Heart right ventricle (tissue), 16 donors: ENCODE data around the gene LRRC8B. TPM values are rescaled to one million over a fixed set of nuclear protein-coding genes. Genes with fewer than 3 reads are reported as not detected.
A peak's percentile ranks its signal among the peaks of the same experiment; 100 is the strongest.

Experiments used
- ATAC-seq, 8 donors: fragments of 200-7000 bp; cut with Tn5 transposase; one replicate each; pipeline ENCODE4 v1.9.1; 2020; ENCODE audit warnings: mild to moderate bottlenecking in 8 of 8, moderate library complexity in 8 of 8, moderate number of reproducible peaks in 1 of 8
- DNase-seq, 2 donors: peaks; one replicate each; pipeline ENCODE4 v3.0.0-alpha.2; 2020
- H3K27ac ChIP-seq, 10 donors: fragments of 200-600 bp; sonication (generic) in 2 of 10; one replicate each; pipeline versions ENCODE4 v1.5.0 to v1.8.0; 2020 to 2022; ENCODE audit warnings: mild to moderate bottlenecking in 3 of 10
- H3K27me3 ChIP-seq, 7 donors: fragments of 200-600 bp; one replicate each; pipeline ENCODE4 v1.8.0; 2021 to 2022; ENCODE audit warnings: mild to moderate bottlenecking in 2 of 7
- H3K36me3 ChIP-seq, 9 donors: fragments of 200-600 bp; sonication (generic) in 1 of 9; one replicate each; pipeline versions ENCODE4 v1.5.0 to v1.8.0; 2020 to 2022; ENCODE audit warnings: mild to moderate bottlenecking in 2 of 9
- H3K4me1 ChIP-seq, 9 donors: fragments of 200-600 bp; sonication (generic) in 1 of 9; one replicate each; pipeline versions ENCODE4 v1.5.0 to v1.8.0; 2020 to 2022; ENCODE audit warnings: mild to moderate bottlenecking in 4 of 9
- H3K4me3 ChIP-seq, 10 donors: fragments of 200-600 bp; sonication (generic) in 2 of 10; one replicate each; pipeline versions ENCODE4 v1.5.0 to v1.8.0; 2020 to 2022; ENCODE audit warnings: mild to moderate bottlenecking in 7 of 10, moderate library complexity in 2 of 10
- H3K9me3 ChIP-seq, 11 donors: fragments of 200-600 bp in 10 of 11; sonication (generic) in 2 of 11; one replicate each; pipeline versions ENCODE4 v1.5.0 to v1.8.0; 2013 to 2022; ENCODE audit warnings: mild to moderate bottlenecking in 2 of 11, control low read depth in 1 of 11, moderate library complexity in 1 of 11
- WGBS, 2 donors: extraction: QIAGEN DNeasy Blood & Tissue Kit; methylation state at CpG; one replicate each; pipeline ENCODE4 v1.1.7; 2013; ENCODE audit warnings: inconsistent platforms in 1 of 2; 5-methylcytosine and 5-hydroxymethylcytosine counted together
- intact Hi-C, 10 donors: fragments of 100-400 bp; cut with DNase I; formaldehyde crosslinking; loops; one replicate each; pipeline versions ENCODE4 v1.11.1 to v1.14.2; 2022
- polyA plus RNA-seq, 2 donors: library from polyadenylated mRNA; stranded (reverse); fragments of 200-250 nt; gene quantifications; one replicate each; pipeline ENCODE4 v1.2.3, GENCODE V29; 2013
- total RNA-seq, 10 donors: library from RNA; stranded (reverse); fragmentation: NEBNext Ultra II Directional in 3 of 10; extraction: Animal tissue kit (Norgen Biotek cat#: 25700) in 3 of 10; gene quantifications; one replicate each; pipeline versions ENCODE4 v1.2.1 to v1.2.4, GENCODE V29; 2021 to 2023
- TF ChIP-seq, protein P1 (sequence below), 9 donors: fragments of 200-600 bp; sonication (generic) in 2 of 9; IDR thresholded peaks; one replicate each; pipeline versions ENCODE4 v1.5.0 to v1.8.0; 2021 to 2022; ENCODE audit warnings: antibody characterized with exemption in 9 of 9, mild to moderate bottlenecking in 5 of 9, moderate library complexity in 1 of 9
- donor health status: Arrhythmogenic right ventricular cardiomyopathy.
- donor health status: ischemic (EF 13 %, LVEDD 7.1; RV severe dilation, severe dysfunction).
- donor health status: healthy with polysubstance abuse.
- donor health status: DM: no; HTN: yes; CAD: no.
- donor health status: DM: no; HTN: no; CAD: no.
- donor health status: ischemic (EF 25% LVEDD 6.9; RV normal size, moderate dysfunction).
- donor health status: ischemic (EF 25% LVEDD 5.7; RV mildly dilated, moderate dysfunction).
- donor health status: healthy.
- donor health status: DM: yes; HTN: yes; CAD: no.
- donor health status: Ischemic cardiomyopathy.
- donor health status: ischemic (EF 35%, LVEDD 5.7; RV mildly dilated, moderate dysfunction).
- donor health status: nonischemic (EF 11% LVEDD 7.7; RV severe dilation, severe dysfunction).
- donor health status: DM: yes; HTN: yes; CAD: no.
- donor health status: PGD.
- donor health status: ischemic (EF 29% LVEDD 5.4; RV normal size, mild dysfunction).
- donor health status: nonischemic (EF 23%, LVEDD 6.1; RV moderate dilation, normal function).

The LRRC8B gene
- total and polyA plus RNA-seq, 12 donors, result 1.7 to 6.6 (median 4.2) TPM

DNA sequence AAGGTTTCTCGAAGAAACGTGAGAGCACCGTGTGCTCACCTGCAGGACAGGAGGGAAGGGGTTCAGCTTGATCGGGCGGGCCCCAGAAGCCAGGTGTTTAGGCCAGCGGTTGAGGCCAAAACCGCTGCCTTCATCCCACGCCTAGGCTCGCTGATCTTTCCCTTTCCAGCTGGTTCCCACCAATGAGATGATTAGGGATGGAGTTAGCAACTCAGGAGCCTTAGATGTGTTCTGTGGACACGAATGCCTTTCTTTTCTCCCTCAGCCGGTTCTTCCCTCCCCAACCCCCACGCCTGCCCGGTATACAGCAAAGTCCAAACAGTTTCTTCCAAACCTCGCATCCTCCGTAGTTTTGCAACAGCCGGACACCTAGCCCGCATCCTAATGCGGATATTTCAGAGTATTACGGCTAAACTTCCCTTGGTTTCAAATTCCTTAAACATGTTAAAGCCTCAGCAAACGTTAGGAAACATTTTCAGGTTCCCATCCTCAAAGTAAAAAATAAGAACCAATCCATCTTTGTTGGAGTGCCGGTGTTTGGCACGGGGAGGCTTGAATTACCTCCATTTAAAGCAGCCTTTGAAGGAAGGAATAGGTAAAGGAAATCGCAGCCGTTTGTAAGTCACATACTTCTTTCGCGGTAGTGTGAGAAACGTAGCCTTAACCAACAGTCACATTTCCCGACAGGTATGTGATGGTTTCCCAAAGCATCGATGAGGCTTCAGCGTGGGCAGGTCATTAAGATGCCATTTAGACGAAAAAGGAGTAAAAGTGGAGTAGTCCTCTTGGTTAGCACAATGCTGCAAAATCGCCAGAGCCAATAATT lies 109.4 kb downstream of the LRRC8B start:
- H3K27ac ChIP-seq, result peak overlapping the region; percentile 93 to 99 (median 98)
- intact Hi-C loops, result loop anchor here (1.0 to 10.0 kb wide), 7 partner anchors 58 to 361 kb away; partner anchors contain the start of gene ZNF326 (in 2 of the 10)
- TF ChIP-seq, protein P1, sequence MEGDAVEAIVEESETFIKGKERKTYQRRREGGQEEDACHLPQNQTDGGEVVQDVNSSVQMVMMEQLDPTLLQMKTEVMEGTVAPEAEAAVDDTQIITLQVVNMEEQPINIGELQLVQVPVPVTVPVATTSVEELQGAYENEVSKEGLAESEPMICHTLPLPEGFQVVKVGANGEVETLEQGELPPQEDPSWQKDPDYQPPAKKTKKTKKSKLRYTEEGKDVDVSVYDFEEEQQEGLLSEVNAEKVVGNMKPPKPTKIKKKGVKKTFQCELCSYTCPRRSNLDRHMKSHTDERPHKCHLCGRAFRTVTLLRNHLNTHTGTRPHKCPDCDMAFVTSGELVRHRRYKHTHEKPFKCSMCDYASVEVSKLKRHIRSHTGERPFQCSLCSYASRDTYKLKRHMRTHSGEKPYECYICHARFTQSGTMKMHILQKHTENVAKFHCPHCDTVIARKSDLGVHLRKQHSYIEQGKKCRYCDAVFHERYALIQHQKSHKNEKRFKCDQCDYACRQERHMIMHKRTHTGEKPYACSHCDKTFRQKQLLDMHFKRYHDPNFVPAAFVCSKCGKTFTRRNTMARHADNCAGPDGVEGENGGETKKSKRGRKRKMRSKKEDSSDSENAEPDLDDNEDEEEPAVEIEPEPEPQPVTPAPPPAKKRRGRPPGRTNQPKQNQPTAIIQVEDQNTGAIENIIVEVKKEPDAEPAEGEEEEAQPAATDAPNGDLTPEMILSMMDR (IDR thresholded peaks at IDR 0.05), result no peak
- DNase-seq, result peak in 1 of 2 donors; percentile 27
- ATAC-seq, result peak in 6 of 8 donors; percentile 4 to 23 (median 6)
- no peaks in the 10 kb centered on the region for H3K36me3 ChIP-seq
- no peaks in the 10 kb centered on the region for H3K9me3 ChIP-seq
- H3K4me3 ChIP-seq, result peak overlapping the region; percentile 57 to 99 (median 96)
- H3K4me1 ChIP-seq, result peaks cover 10 to 84% (median 50%) of the 10 kb centered on the region in 9 donors
- WGBS, 2 donors, result 8 to 11% methylated on average over 32 of the region's 32 CpGs
- no peaks in the 10 kb centered on the region for H3K27me3 ChIP-seq

DNA sequence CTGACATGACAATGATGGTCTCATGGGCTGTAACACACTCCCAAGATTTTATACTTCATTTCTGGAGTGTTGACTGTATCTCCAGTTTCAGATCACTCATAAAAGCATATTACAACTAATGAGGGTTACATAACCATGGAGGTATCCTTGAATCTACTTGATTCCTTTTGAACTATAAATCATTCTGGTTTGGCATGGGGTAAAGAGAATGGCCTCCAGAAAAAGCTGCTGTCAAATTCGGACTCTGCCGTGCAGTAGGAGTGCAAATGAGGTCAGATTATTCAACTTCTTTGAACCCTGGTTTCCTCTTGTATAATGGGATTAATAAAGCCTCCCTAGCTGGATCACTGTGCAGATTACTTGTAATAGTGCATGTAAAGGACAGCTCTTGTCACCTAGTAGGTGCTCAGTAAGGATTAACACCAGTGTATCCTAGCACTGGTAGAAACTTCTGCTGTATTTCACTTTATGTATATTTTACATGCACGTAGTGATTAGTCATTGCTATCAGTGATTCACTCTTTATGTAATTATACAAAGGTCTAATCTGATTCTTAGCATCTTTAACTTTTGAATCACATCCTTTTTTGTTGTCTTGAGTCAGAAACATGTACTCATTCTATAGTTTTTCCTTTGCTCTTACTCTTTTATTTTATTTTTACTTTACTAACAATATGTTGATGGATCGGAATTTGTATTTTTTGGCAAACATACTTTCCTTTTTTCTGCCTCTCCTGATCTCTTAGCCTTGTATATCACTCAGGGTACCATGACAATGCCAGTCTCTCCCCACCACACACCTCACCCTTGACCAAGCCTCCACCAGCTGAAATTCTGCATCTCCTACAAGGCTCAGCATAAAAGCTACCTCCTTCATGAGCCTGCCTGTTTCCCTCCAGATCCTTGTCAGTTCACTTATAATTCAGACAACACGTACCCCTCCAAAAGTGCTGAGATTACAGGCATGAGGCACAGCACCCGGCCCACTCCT lies 111.5 kb downstream of the LRRC8B start:
- H3K27me3 ChIP-seq, result no peaks in the 10 kb centered on the region
- DNase-seq (no peak), ATAC-seq (no peak)
- peaks cover 10 to 78% (median 45%) of the 10 kb centered on the region in 9 donors for H3K4me1 ChIP-seq
- 50 to 62% methylated on average over 6 of the region's 6 CpGs for WGBS, 2 donors
- TF ChIP-seq, protein P1 (IDR thresholded peaks at IDR 0.05), result no peak
- no peaks in the 10 kb centered on the region for H3K9me3 ChIP-seq
- peak overlapping the region in 3 of 10 donors; percentile 19 to 99 (median 97) for H3K27ac ChIP-seq
- no peaks in the 10 kb centered on the region for H3K36me3 ChIP-seq
- intact Hi-C loops, result loop anchor here in 8 of 10 donors (10.0 kb wide), 3 partner anchors 59 to 359 kb away; partner anchors contain the start of gene ZNF326 (in 2 of the 8)
- H3K4me3 ChIP-seq, result peak overlapping the region in 6 of 10 donors; percentile 18 to 98 (median 96)

DNA sequence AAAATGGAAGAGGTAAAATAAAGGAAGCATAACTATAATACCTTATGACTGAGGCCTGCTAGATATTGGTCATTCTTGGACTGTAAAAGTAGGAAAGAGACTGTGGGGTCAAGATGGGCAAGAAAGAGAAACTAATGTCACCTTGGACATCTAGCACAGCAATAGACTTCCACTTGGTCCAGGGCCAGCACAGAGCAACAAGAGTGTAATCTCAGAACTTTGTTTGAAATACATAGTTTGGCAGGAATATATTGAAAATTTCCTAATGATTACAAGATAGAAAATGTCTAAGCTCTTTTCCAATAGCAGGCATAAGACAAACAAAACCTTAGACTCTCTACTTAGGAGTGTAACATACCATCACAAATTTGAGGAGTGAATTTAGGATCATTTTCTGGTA lies 112.9 kb downstream of the LRRC8B start:
- Histone ChIP-seq H3K9me3 (no peaks in the 10 kb centered on the region), H3K27ac (peak overlapping the region in 1 of 10 donors; percentile 97), H3K36me3 (no peaks in the 10 kb centered on the region), H3K4me1 (peaks cover 2 to 70% (median 38%) of the 10 kb centered on the region in 9 donors), H3K27me3 (no peaks in the 10 kb centered on the region), H3K4me3 (peak overlapping the region in 2 of 10 donors; percentile 1 to 5)
- intact Hi-C loops, result loop anchor here in 8 of 10 donors (10.0 kb wide), 3 partner anchors 57 to 357 kb away; partner anchors contain the start of gene ZNF326 (in 2 of the 8)
- TF ChIP-seq, protein P1 (IDR thresholded peaks at IDR 0.05), result no peak
- DNase-seq, result no peak
- no peak for ATAC-seq

DNA sequence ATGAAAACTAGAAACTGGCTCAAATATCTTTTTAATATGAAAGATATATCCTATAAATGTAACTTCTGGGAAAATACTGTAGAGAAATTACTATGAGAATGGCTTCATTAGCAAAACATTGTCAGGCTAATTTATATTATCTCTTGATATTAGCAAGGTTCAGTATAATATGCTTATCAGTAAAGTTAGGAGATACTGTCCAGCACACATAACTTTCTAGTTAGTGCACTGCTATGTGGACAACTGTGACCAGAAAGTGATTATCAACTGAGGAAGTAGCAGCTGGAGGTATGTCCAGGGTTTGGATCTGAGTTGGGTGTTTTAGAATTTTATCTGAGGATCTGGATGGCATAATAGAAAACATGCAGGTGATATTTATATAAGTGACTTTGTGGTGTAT lies 115.8 kb downstream of the LRRC8B start:
- H3K9me3 ChIP-seq, result peaks cover 0 to 8% (median 0%) of the 10 kb centered on the region in 11 donors

More for the DNA sequence above, 115.8 kb downstream of the LRRC8B start:
- H3K27ac ChIP-seq, result peak overlapping the region in 1 of 10 donors; percentile 4
- intact Hi-C loops, result no loop called here
- H3K27me3 ChIP-seq, result no peaks in the 10 kb centered on the region
- ATAC-seq (no peak), DNase-seq (no peak)
- no peak overlapping the region for H3K4me3 ChIP-seq
- H3K36me3 ChIP-seq, result no peaks in the 10 kb centered on the region
- H3K4me1 ChIP-seq, result peaks cover 2 to 77% (median 58%) of the 10 kb centered on the region in 9 donors
- TF ChIP-seq, protein P1 (IDR thresholded peaks at IDR 0.05), result no peak
